ENCODE measurements around the gene TNFAIP2. TPM values are rescaled to one million over a fixed set of nuclear protein-coding genes. Genes with fewer than 3 reads are reported as not detected.
A peak's percentile ranks its signal among the peaks of the same experiment; 100 is the strongest.

Gene TNFAIP2
- total RNA-seq, 4 donors from 2014 or later: 25.1 to 76.3 (median 52.7) TPM

DNA sequence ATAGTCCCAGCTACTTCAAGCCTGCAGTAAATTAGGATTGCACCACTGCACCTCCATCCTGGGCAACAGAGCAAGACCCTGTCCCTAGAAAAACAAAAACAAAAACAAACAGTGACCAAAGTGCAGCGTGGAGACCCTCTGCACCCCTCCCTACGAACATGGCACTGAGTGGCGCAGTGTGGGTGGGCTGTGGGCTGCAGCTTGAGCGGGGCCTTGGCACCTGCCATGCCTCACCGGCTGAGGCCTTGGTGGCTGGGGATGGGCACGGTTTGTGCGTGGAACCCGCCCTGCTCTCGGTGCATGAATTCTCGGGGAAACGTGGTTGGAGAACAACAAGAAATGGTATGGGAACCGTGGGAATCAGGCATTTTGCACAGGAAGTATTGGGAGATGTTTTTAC is 60.8 kb downstream of the TNFAIP2 start:
- Histone ChIP-seq H3K27ac (no peak overlapping the region), H3K4me3 (no peak overlapping the region), H3K27me3 (peaks cover 28% of the 10 kb centered on the region), H3K4me1 (peaks cover 2 to 24% (median 8%) of the 10 kb centered on the region in 4 donors), H3K36me3 (no peaks in the 10 kb centered on the region), H3K9me3 (no peaks in the 10 kb centered on the region)
- DNase-seq: no peak
- intact Hi-C loops (cut with DNase I; ENCODE audit: low total_unique reads): no loop called here
- WGBS, 2 donors (ENCODE audit: low coverage in 1 of 2): 85% methylated on average over 12 of the region's 12 CpGs; no CpG with 5 or more reads in 1 of the 2 donors
- TF ChIP-seq CTCF (IDR thresholded peaks at IDR 0.05) (no peak), EP300 (IDR thresholded peaks at IDR 0.05; ENCODE audit: low read depth) (no peak), POLR2A (IDR thresholded peaks at IDR 0.05) (no peak), POLR2AphosphoS5 (IDR thresholded peaks at IDR 0.05) (no peak)
- in situ Hi-C loops (cut with MboI; ENCODE audit: low pct_ligation_motif_present in 1 of 4, low pct_unique_long_range_greater_than_20kb in 1 of 4, low sequenced_read_pairs in 3 of 4): loop anchor here in 1 of 4 donors (25.0 kb wide), 1 partner anchor 103 kb away; no protein-coding TSS in a partner anchor

- Histone ChIP-seq H3K27me3 (peaks cover 40% of the 10 kb centered on the region), H3K9me3 (no peaks in the 10 kb centered on the region), H3K4me1 (peaks cover 2 to 28% (median 12%) of the 10 kb centered on the region in 4 donors), H3K4me3 (no peak overlapping the region), H3K27ac (no peak overlapping the region), H3K36me3 (no peaks in the 10 kb centered on the region)
- in situ Hi-C loops (cut with MboI; ENCODE audit: low pct_ligation_motif_present in 1 of 4, low pct_unique_long_range_greater_than_20kb in 1 of 4, low sequenced_read_pairs in 3 of 4) (loop anchor here in 1 of 4 donors (25.0 kb wide), 1 partner anchor 102 kb away; no protein-coding TSS in a partner anchor), intact Hi-C loops (cut with DNase I; ENCODE audit: low total_unique reads) (no loop called here)
- 44 to 56% methylated on average over 10 to 13 of the region's 13 CpGs for WGBS, 2 donors (ENCODE audit: low coverage in 1 of 2)
- DNase-seq: no peak
- no peak for TF ChIP-seq EP300 (IDR thresholded peaks at IDR 0.05; ENCODE audit: low read depth)
- peak; percentile 61 to 78 (median 71) for TF ChIP-seq CTCF (IDR thresholded peaks at IDR 0.05)
These were observed 62.1 kb downstream of the TNFAIP2 start for GRCh38 chr14:103185051-103186029.

DNA sequence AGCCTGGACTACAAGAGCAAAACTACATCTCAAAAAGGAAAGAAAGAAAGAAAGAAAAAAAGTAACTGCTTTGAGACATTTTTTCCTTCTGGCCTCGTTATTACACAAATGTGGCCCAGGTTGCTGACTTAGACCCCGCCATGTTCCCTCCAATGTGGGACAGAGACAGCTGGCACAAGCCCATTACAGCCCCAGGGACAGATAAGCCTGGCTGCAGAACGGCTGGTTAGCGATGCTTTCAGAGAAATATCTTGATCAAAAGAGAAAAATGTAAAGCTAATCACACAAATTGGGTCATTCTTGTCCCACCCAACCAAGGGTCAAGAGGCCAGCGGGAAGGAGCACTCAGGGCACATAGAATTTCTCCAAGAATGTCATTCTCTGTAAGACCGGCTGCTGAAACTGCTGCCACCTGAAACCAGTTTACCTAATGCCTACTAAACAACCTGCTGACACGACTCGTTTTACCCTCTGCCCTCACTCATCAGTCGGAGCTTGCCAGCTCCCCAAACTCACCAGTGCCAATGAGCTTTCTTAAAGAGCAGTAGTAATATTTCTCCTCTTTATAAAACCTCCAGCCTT is 63.1 kb downstream of the TNFAIP2 start:
- no peaks in the 10 kb centered on the region for H3K9me3 ChIP-seq
- no peak overlapping the region for H3K27ac ChIP-seq
- in situ Hi-C loops (cut with MboI; ENCODE audit: low pct_ligation_motif_present in 1 of 4, low pct_unique_long_range_greater_than_20kb in 1 of 4, low sequenced_read_pairs in 3 of 4) (loop anchor here in 1 of 4 donors (25.0 kb wide), 1 partner anchor 101 kb away; no protein-coding TSS in a partner anchor), intact Hi-C loops (cut with DNase I; ENCODE audit: low total_unique reads) (no loop called here)
- WGBS, 2 donors (ENCODE audit: low coverage in 1 of 2): 38 to 62% methylated on average over 4 to 9 of the region's 9 CpGs
- H3K4me1 ChIP-seq: peaks cover 2 to 28% (median 12%) of the 10 kb centered on the region in 4 donors
- TF ChIP-seq POLR2AphosphoS5 (IDR thresholded peaks at IDR 0.05): no peak
- TF ChIP-seq EP300 (IDR thresholded peaks at IDR 0.05; ENCODE audit: low read depth): no peak
- no peak for TF ChIP-seq CTCF (IDR thresholded peaks at IDR 0.05)
- no peak for TF ChIP-seq POLR2A (IDR thresholded peaks at IDR 0.05)
- no peaks in the 10 kb centered on the region for H3K36me3 ChIP-seq
- peaks cover 40% of the 10 kb centered on the region for H3K27me3 ChIP-seq
- no peak for DNase-seq
- no peak overlapping the region for H3K4me3 ChIP-seq

Other genes starting within 250 kb of the TNFAIP2 start
- 100 to 1,000 TPM; 306 to 597 (median 420) TPM for gene AMN, start 200.8 kb upstream of the TNFAIP2 start, total RNA-seq
- gene CDC42BPB, start 65.9 kb upstream of the TNFAIP2 start, total RNA-seq: 100 to 1,000 TPM; 109 to 160 (median 123) TPM
- gene LBHD2, start 39.3 kb upstream of the TNFAIP2 start, total RNA-seq: not detected
- 10 to 100 TPM; 15.2 to 49.0 (median 30.3) TPM for gene EXOC3L4, start 28.7 kb upstream of the TNFAIP2 start, total RNA-seq
- gene EIF5, start 210.8 kb downstream of the TNFAIP2 start, total RNA-seq: 100 to 1,000 TPM; 210 to 312 (median 266) TPM

Measured in transverse colon (tissue), 4 donors.